Activated naive CD8-positive, alpha-beta T cell treated with anti-CD3 and anti-CD28 coated beads, Interleukin-2, amount 10 ng/mL, durations not matched to agents 7 days and 5 days (primary cell): ENCODE measurements around the gene PTPRF. TPM values are rescaled to one million over a fixed set of nuclear protein-coding genes. Genes with fewer than 3 reads are reported as not detected.

ENCODE experiments used
- ATAC-seq: fragments of 150-1000 bp; cut with Tn5 transposase; one replicate; pipeline ENCODE4 v1.10.0; 2021; ENCODE audit warnings: low read depth, moderate library complexity
- POLR2A ChIA-PET: fragments of 350-600 bp; sonication (Branson Sonifier 250); formaldehyde crosslinking; loops from one replicate; lab custom pipeline; 2021; ENCODE audit warnings: antibody characterized with exemption; lab: Charles Lee
- DNase-seq: peaks from one replicate; pipeline ENCODE4 v3.0.0; 2021
- H3K27ac Mint-ChIP-seq: one replicate; pipeline ENCODE4 v1.8.0; 2022; ENCODE audit warnings: mild to moderate bottlenecking, mixed read lengths
- H3K27me3 Mint-ChIP-seq: one replicate; pipeline ENCODE4 v1.8.0; 2022; ENCODE audit warnings: mild to moderate bottlenecking, moderate library complexity, mixed read lengths
- H3K36me3 Mint-ChIP-seq: one replicate; pipeline ENCODE4 v1.8.0; 2021; ENCODE audit warnings: mild to moderate bottlenecking, mixed read lengths
- H3K4me1 Mint-ChIP-seq: one replicate; pipeline ENCODE4 v1.8.0; 2021; ENCODE audit warnings: mixed read lengths
- H3K4me3 Mint-ChIP-seq: one replicate; pipeline ENCODE4 v1.8.0; 2022; ENCODE audit warnings: mild to moderate bottlenecking, moderate library complexity, mixed read lengths
- H3K9me3 Mint-ChIP-seq: one replicate; pipeline ENCODE4 v1.8.0; 2021; ENCODE audit warnings: mixed read lengths
- total RNA-seq, 2 experiments: library from RNA; stranded (reverse); gene quantifications; one replicate each; pipeline ENCODE4 v1.2.3, GENCODE V29; 2021

The PTPRF gene
- total RNA-seq, 2 experiments from 2014 or later: 1.8 to 2.3 TPM

GRCh38 chr1:43606624-43607023 is 75.9 kb downstream of the PTPRF start:
- no peaks in the 10 kb centered on the region for H3K27me3 Mint-ChIP-seq
- H3K36me3 Mint-ChIP-seq: no peaks in the 10 kb centered on the region
- H3K27ac Mint-ChIP-seq: no peak overlapping the region
- no peaks in the 10 kb centered on the region for H3K9me3 Mint-ChIP-seq
- no peak overlapping the region for H3K4me3 Mint-ChIP-seq
- no peaks in the 10 kb centered on the region for H3K4me1 Mint-ChIP-seq
- DNase-seq: no peak
- no peak for ATAC-seq
- POLR2A ChIA-PET: no interaction called here

- no peaks in the 10 kb centered on the region for H3K4me1 Mint-ChIP-seq
- H3K4me3 Mint-ChIP-seq: no peak overlapping the region
- no peak for ATAC-seq
- no peak for DNase-seq
- no peaks in the 10 kb centered on the region for H3K36me3 Mint-ChIP-seq
- H3K27me3 Mint-ChIP-seq: no peaks in the 10 kb centered on the region
- H3K9me3 Mint-ChIP-seq: no peaks in the 10 kb centered on the region
- POLR2A ChIA-PET: no interaction called here
- no peak overlapping the region for H3K27ac Mint-ChIP-seq
These were observed 78.1 kb downstream of the PTPRF start for GRCh38 chr1:43608827-43609226.

- Mint-ChIP-seq H3K27ac (no peak overlapping the region), H3K36me3 (no peaks in the 10 kb centered on the region), H3K4me3 (no peak overlapping the region), H3K9me3 (no peaks in the 10 kb centered on the region), H3K4me1 (no peaks in the 10 kb centered on the region), H3K27me3 (no peaks in the 10 kb centered on the region)
- POLR2A ChIA-PET: interaction anchor here (0.6 kb wide), 1 partner anchor 128 kb away, joined by 3 read pairs; no protein-coding TSS in a partner anchor
- DNase-seq (no peak), ATAC-seq (no peak)
These were observed 79.7 kb downstream of the PTPRF start for GRCh38 chr1:43610339-43610738.

GRCh38 chr1:43611950-43612349 is 81.3 kb downstream of the PTPRF start:
- H3K4me3 Mint-ChIP-seq: no peak overlapping the region
- no peak overlapping the region for H3K27ac Mint-ChIP-seq
- no peaks in the 10 kb centered on the region for H3K4me1 Mint-ChIP-seq
- no peaks in the 10 kb centered on the region for H3K9me3 Mint-ChIP-seq
- no peaks in the 10 kb centered on the region for H3K36me3 Mint-ChIP-seq
- no peak for ATAC-seq
- H3K27me3 Mint-ChIP-seq: no peaks in the 10 kb centered on the region
- no peak for DNase-seq
- POLR2A ChIA-PET: no interaction called here

- ATAC-seq (no peak), DNase-seq (no peak)
- Mint-ChIP-seq H3K4me1 (no peaks in the 10 kb centered on the region), H3K9me3 (no peaks in the 10 kb centered on the region), H3K4me3 (no peak overlapping the region), H3K27me3 (no peaks in the 10 kb centered on the region), H3K27ac (no peak overlapping the region), H3K36me3 (no peaks in the 10 kb centered on the region)
- POLR2A ChIA-PET: no interaction called here
These were observed 81.7 kb downstream of the PTPRF start for GRCh38 chr1:43612406-43612805.

GRCh38 chr1:43613075-43613942 is 82.6 kb downstream of the PTPRF start:
- no peaks in the 10 kb centered on the region for H3K9me3 Mint-ChIP-seq
- no peaks in the 10 kb centered on the region for H3K27me3 Mint-ChIP-seq
- DNase-seq (no peak), ATAC-seq (no peak)
- no peaks in the 10 kb centered on the region for H3K36me3 Mint-ChIP-seq
- H3K4me1 Mint-ChIP-seq: no peaks in the 10 kb centered on the region
- no peak overlapping the region for H3K4me3 Mint-ChIP-seq
- no peak overlapping the region for H3K27ac Mint-ChIP-seq
- POLR2A ChIA-PET: no interaction called here

GRCh38 chr1:43614211-43614610 is 83.5 kb downstream of the PTPRF start:
- Mint-ChIP-seq H3K27me3 (no peaks in the 10 kb centered on the region), H3K36me3 (no peaks in the 10 kb centered on the region), H3K27ac (no peak overlapping the region), H3K4me1 (no peaks in the 10 kb centered on the region), H3K9me3 (no peaks in the 10 kb centered on the region), H3K4me3 (no peak overlapping the region)
- ATAC-seq (no peak), DNase-seq (no peak)
- POLR2A ChIA-PET: no interaction called here

GRCh38 chr1:43614891-43615290 is 84.2 kb downstream of the PTPRF start:
- Mint-ChIP-seq H3K4me3 (no peak overlapping the region), H3K27me3 (no peaks in the 10 kb centered on the region), H3K27ac (no peak overlapping the region), H3K4me1 (no peaks in the 10 kb centered on the region), H3K9me3 (no peaks in the 10 kb centered on the region), H3K36me3 (no peaks in the 10 kb centered on the region)
- POLR2A ChIA-PET: no interaction called here
- ATAC-seq (no peak), DNase-seq (no peak)

- Mint-ChIP-seq H3K27ac (no peak overlapping the region), H3K36me3 (no peaks in the 10 kb centered on the region), H3K4me3 (no peak overlapping the region), H3K4me1 (no peaks in the 10 kb centered on the region), H3K9me3 (no peaks in the 10 kb centered on the region), H3K27me3 (no peaks in the 10 kb centered on the region)
- ATAC-seq (no peak), DNase-seq (no peak)
- POLR2A ChIA-PET: no interaction called here
These were observed 85.7 kb downstream of the PTPRF start for GRCh38 chr1:43616383-43616782.

GRCh38 chr1:43617011-43617410 is 86.3 kb downstream of the PTPRF start:
- no peak overlapping the region for H3K27ac Mint-ChIP-seq
- H3K9me3 Mint-ChIP-seq: no peaks in the 10 kb centered on the region
- no peak overlapping the region for H3K4me3 Mint-ChIP-seq
- POLR2A ChIA-PET: no interaction called here
- H3K27me3 Mint-ChIP-seq: no peaks in the 10 kb centered on the region
- ATAC-seq: no peak
- no peaks in the 10 kb centered on the region for H3K36me3 Mint-ChIP-seq
- H3K4me1 Mint-ChIP-seq: no peaks in the 10 kb centered on the region
- DNase-seq: no peak

- Mint-ChIP-seq H3K27me3 (no peaks in the 10 kb centered on the region), H3K9me3 (no peaks in the 10 kb centered on the region), H3K4me1 (no peaks in the 10 kb centered on the region), H3K36me3 (no peaks in the 10 kb centered on the region), H3K27ac (no peak overlapping the region), H3K4me3 (no peak overlapping the region)
- DNase-seq (no peak), ATAC-seq (no peak)
- POLR2A ChIA-PET: no interaction called here
These were observed 87.0 kb downstream of the PTPRF start for GRCh38 chr1:43617668-43618067.

GRCh38 chr1:43618521-43619313 is 88.0 kb downstream of the PTPRF start:
- H3K4me1 Mint-ChIP-seq: no peaks in the 10 kb centered on the region
- POLR2A ChIA-PET: no interaction called here

GRCh38 chr1:43619314-43619790 is 88.7 kb downstream of the PTPRF start:
- H3K27ac Mint-ChIP-seq: no peak overlapping the region
- no peak for DNase-seq
- POLR2A ChIA-PET: no interaction called here
- no peak for ATAC-seq
- H3K9me3 Mint-ChIP-seq: no peaks in the 10 kb centered on the region
- no peaks in the 10 kb centered on the region for H3K36me3 Mint-ChIP-seq
- no peaks in the 10 kb centered on the region for H3K4me1 Mint-ChIP-seq
- no peak overlapping the region for H3K4me3 Mint-ChIP-seq
- H3K27me3 Mint-ChIP-seq: no peaks in the 10 kb centered on the region

More at GRCh38 chr1:43618521-43619313, 88.0 kb downstream of the PTPRF start:
- H3K27me3 Mint-ChIP-seq: no peaks in the 10 kb centered on the region
- DNase-seq (no peak), ATAC-seq (no peak)
- no peaks in the 10 kb centered on the region for H3K9me3 Mint-ChIP-seq
- no peak overlapping the region for H3K4me3 Mint-ChIP-seq
- H3K27ac Mint-ChIP-seq: no peak overlapping the region
- H3K36me3 Mint-ChIP-seq: no peaks in the 10 kb centered on the region
